HL-60 (cell line): ENCODE data around the gene TJP2.

Source experiments
- DNase-seq, 2 experiments: peaks; one replicate each; pipeline ENCODE4 v3.0.0-alpha.2; 2010 to 2020; ENCODE audit warnings: low read depth in 1 of 2, low spot score in 1 of 2
- H3K27ac ChIP-seq: fragments of 250-450 bp; sonication (Bioruptor Pico); replicated peaks from 2 replicates; pipeline ENCODE4 v1.5.1; 2020; ENCODE audit warnings: mild to moderate bottlenecking, moderate library complexity
- H3K27me3 ChIP-seq: fragments of 250-450 bp; sonication (Bioruptor Pico); 2 replicates; pipeline ENCODE4 v1.5.1; 2021; ENCODE audit warnings: mild to moderate bottlenecking, moderate library complexity; ENCODE audit not compliant: insufficient read depth, poor library complexity, severe bottlenecking
- H3K4me3 ChIP-seq: replicated peaks from 2 replicates; pipeline ENCODE4 v1.5.1; 2011; ENCODE audit warnings: mild to moderate bottlenecking, control low read depth, low read length; ENCODE audit not compliant: insufficient read depth
- GABPA ChIP-seq: IDR thresholded peaks from 2 replicates; pipeline ENCODE4 v1.6.1; 2012; ENCODE audit warnings: low read depth
- POLR2AphosphoS5 ChIP-seq: IDR thresholded peaks from 2 replicates; pipeline ENCODE4 v1.6.1; 2012; ENCODE audit warnings: low read depth
- SPI1 ChIP-seq: IDR thresholded peaks from 2 replicates; pipeline ENCODE4 v1.6.1; 2012; ENCODE audit warnings: low read depth, mild to moderate bottlenecking, borderline replicate concordance
- TF ChIP-seq, protein P1 (sequence below): IDR thresholded peaks from 2 replicates; pipeline ENCODE4 v1.6.1; 2012; ENCODE audit warnings: low read depth; ENCODE audit not compliant: insufficient replicate concordance
- TF ChIP-seq, protein P2 (sequence below): IDR thresholded peaks from one replicate; pipeline ENCODE4 v1.5.1; 2011; ENCODE audit warnings: low read length, control low read depth, inconsistent platforms; ENCODE audit not compliant: insufficient read depth

The TJP2 gene

DNA sequence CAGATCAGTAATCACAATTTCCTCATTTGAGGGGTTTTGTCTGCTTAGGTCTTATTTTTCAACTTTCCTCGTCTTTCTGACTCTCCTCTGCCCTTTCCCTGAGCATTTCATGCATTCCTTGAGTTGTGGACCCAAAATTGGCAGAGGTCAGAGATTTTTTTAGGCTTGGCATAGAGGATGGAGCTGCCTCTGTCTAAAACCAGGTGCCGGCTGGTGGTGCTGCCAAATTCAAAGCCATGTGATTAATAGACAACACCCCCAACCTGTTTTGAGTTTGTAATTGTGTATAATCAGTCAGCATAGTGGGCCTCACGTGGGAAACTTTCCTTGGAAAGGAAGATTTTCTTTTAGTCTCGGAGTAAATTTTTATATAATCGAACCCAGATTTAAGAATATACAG lies 39.6 kb downstream of the TJP2 start:
- Histone ChIP-seq H3K27ac (no peak overlapping the region), H3K27me3 (no peaks in the 10 kb centered on the region), H3K4me3 (no peak overlapping the region)
- TF ChIP-seq POLR2AphosphoS5 = no peak
- no peak for TF ChIP-seq GABPA
- no peak for TF ChIP-seq SPI1
- TF ChIP-seq, protein P1, sequence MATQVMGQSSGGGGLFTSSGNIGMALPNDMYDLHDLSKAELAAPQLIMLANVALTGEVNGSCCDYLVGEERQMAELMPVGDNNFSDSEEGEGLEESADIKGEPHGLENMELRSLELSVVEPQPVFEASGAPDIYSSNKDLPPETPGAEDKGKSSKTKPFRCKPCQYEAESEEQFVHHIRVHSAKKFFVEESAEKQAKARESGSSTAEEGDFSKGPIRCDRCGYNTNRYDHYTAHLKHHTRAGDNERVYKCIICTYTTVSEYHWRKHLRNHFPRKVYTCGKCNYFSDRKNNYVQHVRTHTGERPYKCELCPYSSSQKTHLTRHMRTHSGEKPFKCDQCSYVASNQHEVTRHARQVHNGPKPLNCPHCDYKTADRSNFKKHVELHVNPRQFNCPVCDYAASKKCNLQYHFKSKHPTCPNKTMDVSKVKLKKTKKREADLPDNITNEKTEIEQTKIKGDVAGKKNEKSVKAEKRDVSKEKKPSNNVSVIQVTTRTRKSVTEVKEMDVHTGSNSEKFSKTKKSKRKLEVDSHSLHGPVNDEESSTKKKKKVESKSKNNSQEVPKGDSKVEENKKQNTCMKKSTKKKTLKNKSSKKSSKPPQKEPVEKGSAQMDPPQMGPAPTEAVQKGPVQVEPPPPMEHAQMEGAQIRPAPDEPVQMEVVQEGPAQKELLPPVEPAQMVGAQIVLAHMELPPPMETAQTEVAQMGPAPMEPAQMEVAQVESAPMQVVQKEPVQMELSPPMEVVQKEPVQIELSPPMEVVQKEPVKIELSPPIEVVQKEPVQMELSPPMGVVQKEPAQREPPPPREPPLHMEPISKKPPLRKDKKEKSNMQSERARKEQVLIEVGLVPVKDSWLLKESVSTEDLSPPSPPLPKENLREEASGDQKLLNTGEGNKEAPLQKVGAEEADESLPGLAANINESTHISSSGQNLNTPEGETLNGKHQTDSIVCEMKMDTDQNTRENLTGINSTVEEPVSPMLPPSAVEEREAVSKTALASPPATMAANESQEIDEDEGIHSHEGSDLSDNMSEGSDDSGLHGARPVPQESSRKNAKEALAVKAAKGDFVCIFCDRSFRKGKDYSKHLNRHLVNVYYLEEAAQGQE = no peak
- TF ChIP-seq, protein P2, sequence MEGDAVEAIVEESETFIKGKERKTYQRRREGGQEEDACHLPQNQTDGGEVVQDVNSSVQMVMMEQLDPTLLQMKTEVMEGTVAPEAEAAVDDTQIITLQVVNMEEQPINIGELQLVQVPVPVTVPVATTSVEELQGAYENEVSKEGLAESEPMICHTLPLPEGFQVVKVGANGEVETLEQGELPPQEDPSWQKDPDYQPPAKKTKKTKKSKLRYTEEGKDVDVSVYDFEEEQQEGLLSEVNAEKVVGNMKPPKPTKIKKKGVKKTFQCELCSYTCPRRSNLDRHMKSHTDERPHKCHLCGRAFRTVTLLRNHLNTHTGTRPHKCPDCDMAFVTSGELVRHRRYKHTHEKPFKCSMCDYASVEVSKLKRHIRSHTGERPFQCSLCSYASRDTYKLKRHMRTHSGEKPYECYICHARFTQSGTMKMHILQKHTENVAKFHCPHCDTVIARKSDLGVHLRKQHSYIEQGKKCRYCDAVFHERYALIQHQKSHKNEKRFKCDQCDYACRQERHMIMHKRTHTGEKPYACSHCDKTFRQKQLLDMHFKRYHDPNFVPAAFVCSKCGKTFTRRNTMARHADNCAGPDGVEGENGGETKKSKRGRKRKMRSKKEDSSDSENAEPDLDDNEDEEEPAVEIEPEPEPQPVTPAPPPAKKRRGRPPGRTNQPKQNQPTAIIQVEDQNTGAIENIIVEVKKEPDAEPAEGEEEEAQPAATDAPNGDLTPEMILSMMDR = no peak
- DNase-seq = no peak

DNA sequence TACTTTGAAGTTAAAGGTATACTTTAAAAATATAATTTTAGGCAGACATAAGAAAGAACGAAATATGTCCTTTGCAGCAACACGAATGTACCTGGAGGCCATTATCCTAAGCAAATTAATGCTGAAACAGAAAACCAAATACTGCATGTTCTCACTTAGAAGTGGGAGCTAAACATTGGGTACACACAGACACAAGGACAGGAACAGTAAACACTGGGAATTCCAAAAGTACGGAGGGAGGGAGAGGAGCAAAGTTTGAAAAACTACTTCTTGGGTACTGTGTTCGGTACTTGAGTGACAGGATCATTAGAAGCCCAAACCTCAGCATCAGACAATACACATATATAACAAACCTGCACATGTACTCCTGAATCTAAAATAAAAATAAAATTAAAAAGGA lies 40.9 kb downstream of the TJP2 start:
- Histone ChIP-seq H3K27me3 (no peaks in the 10 kb centered on the region), H3K4me3 (no peak overlapping the region), H3K27ac (no peak overlapping the region)
- TF ChIP-seq POLR2AphosphoS5 = no peak
- TF ChIP-seq GABPA = no peak
- TF ChIP-seq, protein P2 = no peak
- no peak for TF ChIP-seq SPI1
- TF ChIP-seq, protein P1 = no peak
- no peak for DNase-seq

DNA sequence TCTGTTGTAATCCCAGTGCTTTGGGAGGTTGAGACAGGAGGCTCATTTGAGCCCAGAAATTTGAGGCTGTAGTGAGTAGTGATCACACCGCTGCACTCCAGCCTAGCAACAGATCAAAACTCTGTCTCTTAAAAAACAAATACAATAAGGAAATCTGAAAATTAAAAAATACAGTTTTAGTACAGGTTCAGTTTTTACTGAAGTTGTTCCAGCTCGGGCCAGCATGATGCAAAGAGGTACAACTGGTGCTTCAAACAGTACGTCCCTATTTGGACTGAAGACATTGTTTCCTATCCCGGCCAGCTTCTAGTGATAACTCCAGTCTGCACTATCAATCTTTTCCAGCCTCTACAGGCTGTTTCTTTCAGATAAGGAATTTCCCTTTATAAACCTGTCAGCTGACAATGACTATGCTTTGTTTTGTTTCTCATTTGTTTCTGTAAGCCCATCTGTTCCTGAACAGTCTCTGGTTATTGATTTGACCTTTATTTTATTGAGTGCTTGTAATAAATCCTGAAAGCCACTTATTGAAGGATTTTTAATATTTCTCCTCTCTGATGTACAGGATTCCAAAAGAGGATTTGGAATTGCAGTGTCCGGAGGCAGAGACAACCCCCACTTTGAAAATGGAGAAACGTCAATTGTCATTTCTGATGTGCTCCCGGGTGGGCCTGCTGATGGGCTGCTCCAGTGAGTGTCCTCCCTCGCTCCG lies 41.9 kb downstream of the TJP2 start:
- H3K4me3 ChIP-seq = no peak overlapping the region
- DNase-seq = no peak
- TF ChIP-seq POLR2AphosphoS5 (no peak), SPI1 (no peak), GABPA (no peak)
- TF ChIP-seq, protein P2 = no peak
- TF ChIP-seq, protein P1 = no peak
- H3K27me3 ChIP-seq = no peaks in the 10 kb centered on the region
- no peak overlapping the region for H3K27ac ChIP-seq
